Measurements from ENCODE around the gene SLC16A7. TPM values are rescaled to one million over a fixed set of nuclear protein-coding genes. Genes with fewer than 3 reads are reported as not detected.
"Not testable (repeated sequence)": the region's sequence is repeated elsewhere in the genome, so short reads cannot be mapped to it uniquely, and the experiment has no call there.

SLC16A7 gene
- total RNA-seq, 1 experiment from 2014 or later, result 21.9 TPM

DNA sequence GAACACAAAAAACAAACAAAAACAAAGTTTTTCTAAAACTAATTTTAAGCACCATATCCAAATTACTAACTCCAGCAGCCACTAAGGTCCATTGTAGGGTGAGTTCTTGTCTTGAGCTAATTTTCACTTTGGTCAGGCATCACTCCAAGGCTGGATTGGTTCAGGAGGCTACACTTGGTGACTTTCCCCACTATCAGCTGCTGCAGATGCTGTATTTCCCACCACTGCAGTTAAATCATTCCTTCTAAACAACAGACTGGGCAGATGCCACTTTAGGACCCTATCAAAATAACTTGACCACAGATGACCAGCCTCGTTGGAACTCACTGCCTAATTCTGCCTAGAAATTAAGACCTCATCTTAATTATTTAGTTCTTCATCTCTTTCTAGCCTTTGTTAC, 140.5 kb downstream of the SLC16A7 start:
- no peak for DNase-seq (ENCODE audit: low spot score)

DNA sequence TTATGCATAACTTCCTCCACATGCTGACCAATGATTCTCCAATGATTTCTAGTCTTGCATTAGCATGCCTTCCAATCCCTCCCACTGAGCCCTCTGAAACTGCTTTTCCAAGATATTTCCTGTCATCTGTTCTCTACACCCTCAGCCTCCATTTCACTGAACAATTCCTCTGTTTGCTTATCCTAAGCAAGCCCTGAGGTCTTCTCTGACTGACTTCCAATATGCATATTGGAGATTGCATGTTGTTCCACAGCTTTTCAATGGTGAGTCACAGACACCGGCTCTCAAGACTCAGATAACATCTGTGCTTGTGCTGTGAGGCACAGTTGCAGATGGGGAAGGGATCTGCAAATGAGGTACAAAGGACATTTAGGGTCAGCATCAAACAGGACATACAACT, 141.0 kb downstream of the SLC16A7 start:
- DNase-seq (ENCODE audit: low spot score), result peak; percentile 62

DNA sequence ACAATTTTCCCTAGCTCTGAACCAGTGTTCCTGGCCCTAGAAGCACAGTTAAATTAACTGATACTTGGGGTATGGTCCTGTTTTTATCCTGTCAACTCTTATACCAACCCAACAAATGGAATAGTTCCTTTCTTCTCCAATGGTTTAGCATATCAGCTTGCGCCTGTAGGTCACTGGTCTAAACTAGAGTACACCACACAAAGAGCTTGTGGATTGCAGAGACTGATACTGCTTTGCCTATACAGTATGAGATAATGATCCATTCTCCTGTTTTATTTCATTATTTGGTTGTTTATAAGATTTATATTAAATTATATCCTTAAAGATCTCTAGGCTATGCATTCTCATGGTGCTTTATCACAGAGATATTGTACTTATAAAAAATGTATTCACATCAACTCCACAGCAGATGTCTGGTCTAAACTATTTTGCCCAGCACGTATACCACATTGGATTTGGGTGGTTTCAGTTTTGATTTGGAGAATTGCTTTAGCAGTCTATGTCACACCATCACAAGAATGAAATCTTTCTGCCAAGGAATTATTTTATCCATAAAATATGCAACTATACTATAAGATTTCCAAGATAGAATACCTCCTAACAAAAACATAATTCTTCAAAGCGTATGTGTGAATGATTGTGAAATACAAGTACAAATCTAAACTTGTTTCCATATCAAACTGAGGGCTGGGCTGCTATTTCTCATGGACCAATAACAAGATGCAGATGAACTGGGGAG, 142.1 kb downstream of the SLC16A7 start:
- no peak for DNase-seq (ENCODE audit: low spot score)

DNA sequence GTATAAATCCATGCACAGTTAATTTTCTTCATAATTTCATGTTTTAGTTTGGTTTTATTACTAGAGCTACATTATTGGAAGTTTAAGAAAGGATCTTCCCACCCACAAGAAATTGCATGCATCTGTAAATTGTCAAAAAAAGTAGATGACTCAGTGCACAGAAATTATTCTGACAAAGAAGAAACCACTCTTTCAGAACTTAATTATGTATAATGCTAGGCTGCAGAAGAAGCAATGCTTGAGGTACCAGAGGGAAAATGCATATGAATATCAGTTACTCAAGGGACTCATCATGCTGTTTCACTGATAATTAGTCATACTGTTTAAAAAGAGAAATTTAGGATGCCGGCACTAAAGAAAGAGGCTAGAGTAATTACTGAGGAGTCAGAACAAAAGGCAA, 147.0 kb downstream of the SLC16A7 start:
- no peak for DNase-seq (ENCODE audit: low spot score)

DNA sequence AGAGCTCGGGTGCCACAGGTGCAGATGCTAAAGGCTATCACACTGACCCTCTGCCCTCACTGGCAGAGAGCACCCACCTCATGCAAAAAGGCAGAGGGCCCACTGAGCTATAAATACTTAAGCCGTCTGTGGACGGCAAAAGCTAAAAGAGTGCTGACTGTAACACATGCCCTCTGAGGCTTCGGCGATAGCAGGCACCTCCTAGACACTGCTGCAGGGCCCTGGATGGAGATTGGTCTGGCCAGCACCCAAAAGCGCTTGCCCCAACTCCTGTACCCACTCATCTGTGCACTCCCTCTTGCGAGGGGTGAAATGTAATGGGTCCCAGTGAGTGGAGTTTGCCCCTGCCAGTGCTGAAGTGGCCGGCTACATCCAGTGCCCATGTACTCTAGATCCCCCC, 148.7 kb downstream of the SLC16A7 start:
- DNase-seq (ENCODE audit: low spot score), result no peak

DNA sequence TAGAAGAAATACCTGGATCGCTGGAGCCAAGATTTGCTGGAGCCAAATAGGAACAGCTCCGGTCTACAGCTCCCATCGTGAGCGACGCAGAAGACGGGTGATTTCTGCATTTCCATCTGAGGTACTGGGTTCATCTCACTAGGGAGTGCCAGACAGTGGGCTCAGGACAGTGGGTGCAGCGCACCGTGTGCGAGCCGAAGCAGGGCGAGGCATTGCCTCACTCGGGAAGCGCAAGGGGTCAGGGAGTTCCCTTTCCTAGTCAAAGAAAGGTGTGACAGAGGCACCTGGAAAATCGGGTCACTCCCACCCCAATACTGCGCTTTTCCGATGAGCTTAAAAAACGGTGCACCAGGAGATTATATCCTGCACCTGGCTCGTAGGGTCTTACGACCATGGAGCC, 155.3 kb downstream of the SLC16A7 start:
- DNase-seq (ENCODE audit: low spot score), result not testable (repeated sequence)

DNA sequence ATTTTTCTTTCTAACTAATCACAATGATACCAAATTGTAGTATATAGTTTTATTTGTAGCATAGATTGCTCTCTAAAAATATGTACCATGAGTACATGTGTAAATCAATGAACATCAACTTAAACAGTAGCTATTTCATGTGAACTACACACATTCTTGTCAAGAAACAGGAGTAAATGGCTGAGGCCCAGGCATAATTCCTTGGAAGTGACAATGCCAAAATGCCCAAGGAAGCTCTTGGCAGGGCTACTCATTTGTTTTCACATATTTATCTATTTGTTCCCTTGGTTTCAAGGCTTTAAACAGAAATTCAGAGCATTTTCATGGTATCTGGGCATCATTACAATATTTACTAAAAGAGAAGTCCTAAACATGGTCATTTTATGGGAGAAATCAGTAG, 165.7 kb downstream of the SLC16A7 start:
- DNase-seq (ENCODE audit: low spot score), result no peak

DNA sequence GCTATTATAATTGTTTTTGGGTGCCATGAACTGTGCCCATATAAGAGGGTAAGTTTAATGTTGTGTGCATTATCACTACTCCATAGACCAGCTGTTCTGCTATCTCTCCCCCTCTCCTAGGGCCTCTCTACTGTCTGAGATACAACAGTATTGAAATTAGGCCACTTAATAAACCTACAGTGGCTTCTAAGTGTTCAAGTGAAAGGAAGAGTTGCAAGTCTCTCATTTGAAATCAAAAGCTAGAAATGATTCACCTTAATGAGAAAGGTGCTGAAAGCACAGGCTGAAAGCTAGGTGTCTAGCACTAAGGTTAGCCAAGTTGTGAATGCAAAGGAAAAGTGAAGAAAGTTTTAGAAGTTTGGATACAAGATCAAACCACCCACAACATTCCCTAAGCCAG, 168.0 kb downstream of the SLC16A7 start:
- no peak for DNase-seq (ENCODE audit: low spot score)

DNA sequence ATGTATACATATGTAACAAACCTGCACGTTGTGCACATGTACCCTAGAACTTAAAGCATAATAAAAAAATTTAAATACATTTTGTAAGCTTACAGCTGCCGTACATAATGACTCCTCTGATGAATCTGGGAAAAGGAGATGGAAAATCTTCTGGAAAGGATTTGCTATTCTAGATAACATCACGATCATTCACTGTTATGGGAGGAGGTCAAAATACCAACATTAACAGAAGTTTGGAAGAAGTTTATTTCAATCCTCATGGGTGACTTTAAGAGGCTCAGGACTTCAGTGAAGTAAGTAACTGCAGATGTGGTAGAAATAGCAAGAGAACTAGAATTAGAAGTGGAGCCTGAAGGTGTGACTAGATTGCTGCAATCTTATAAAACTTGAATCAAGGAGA, 172.2 kb downstream of the SLC16A7 start:
- DNase-seq (ENCODE audit: low spot score), result no peak

DNA sequence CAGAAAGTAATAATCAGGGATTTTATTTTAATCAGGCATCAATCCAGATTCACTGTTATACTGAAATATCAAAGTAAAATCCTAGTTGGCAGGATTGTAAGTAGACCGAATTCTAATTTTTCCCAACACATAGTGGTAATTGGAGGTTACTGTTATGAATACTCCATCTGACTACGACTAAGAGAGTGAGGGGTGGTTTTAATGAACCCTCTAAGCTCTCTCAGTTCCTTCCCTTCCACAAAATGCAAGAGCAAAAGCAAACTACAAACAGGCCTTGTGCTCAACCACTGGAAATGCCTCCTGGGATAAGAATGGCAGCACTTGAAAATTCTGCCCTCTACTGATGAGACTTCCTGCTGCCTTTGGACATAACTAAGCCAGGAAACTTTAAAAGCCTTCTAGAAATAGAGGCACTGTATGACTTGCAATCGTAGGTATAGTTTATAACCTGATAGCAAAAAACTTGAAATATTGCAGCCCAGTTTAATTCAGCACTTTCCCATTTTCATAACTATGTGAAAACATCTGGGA, 184.8 kb downstream of the SLC16A7 start:
- peak; percentile 39 for DNase-seq (ENCODE audit: low spot score)

DNA sequence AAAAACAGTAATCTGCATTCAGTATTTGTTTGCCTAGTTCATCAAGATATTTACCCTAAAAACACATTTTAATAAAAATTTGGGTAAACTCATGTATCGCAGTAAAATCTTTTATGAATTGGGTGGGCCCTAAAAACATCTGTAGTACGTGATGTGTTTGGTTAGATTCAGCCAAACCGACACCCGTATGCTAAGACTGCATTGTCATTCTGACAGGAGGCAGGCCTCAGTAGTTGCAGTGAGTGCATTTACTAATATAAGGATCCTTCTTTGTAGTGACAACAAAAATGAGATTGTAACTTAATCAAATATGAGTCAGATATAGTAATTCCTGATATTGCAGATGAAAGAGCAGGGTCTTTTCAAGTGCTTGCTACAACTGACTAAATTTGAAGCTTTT, 191.8 kb downstream of the SLC16A7 start:
- no peak for DNase-seq (ENCODE audit: low spot score)

DNA sequence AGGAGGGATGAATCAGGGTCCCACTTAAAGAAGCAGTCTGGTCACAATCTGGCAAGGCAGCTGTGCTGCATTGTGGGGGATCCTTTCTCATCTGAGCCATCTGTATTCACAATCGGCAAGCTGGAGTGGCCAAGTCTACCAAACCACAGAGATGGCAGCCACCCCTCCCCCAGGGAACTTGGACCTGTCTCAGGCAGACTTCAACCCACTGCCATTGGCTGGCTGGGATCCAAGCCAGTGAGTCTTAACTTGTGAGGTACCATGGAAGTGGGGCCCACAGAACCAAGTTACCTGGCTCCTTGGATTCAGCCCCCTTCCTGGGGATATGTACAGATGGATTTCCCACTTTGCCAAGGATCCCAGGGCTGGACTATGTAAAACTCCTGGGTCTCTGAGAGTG, 196.8 kb downstream of the SLC16A7 start:
- DNase-seq (ENCODE audit: low spot score), result no peak

DNA sequence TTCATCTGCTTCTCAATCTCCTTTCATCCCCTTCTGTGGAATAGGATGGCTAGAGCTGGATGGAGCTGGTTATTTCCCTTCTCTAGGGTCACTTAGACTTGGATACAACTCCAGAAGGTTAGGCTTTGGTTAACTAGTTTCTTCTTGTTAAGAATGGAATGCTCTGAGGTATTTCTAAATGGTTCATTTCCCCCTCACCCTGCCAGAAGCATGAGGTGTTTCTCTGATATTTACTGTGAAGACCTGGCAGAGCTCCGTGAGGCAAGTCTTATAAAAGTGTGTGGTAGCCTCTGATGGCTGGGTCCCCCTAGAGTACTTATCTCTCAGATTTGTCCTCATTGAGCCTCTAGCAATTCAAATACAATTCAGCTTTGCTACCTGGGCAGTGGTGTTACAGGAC, 207.9 kb downstream of the SLC16A7 start:
- DNase-seq (ENCODE audit: low spot score), result peak; percentile 12

DNA sequence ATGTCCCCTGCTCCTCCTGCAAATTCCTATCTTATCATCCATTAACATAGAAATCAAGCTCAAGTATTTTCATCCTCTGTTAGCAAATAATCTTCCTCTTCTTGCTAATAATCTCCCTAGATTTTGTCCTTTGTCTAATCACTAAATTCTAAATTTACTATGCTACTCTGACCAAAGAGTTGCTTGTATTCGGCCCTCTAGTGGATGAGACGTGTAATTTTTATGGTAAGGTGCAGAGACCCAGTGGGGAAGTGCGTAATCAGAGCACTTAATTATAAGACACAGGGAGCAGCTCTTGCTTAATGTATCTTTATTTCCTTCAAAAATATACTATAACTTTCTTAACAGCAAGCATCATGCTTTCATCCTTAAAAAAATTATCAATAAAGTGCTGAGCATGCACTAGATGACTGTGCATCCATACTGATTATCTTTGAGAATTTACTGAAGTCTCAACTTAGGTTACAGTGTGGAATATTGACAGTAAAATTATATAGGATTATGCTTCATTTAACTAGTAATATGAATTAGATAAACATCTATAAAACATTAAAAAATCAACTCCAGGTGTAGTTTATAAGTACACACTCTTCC, 212.6 kb downstream of the SLC16A7 start:
- DNase-seq (ENCODE audit: low spot score), result no peak

DNA sequence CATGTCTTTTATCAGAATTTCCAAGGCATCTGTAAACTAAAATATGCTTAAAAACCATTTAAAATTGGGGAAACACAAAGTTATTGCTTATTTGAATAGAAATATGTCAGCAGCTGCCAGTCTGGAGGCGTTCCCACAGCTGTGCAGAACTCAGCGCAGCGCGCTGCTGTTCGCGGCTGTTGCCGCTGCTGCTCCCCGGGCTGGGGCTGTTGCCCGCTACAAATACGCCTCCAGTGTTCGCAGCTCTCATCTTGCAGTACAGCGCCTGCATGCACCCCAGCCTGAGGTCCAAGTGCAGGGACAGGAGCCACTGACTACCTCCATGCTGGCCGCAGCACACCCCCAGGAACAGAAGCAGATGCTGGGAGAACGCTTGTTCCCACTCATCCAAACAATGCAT, 216.2 kb downstream of the SLC16A7 start:
- DNase-seq (ENCODE audit: low spot score), result no peak

DNA sequence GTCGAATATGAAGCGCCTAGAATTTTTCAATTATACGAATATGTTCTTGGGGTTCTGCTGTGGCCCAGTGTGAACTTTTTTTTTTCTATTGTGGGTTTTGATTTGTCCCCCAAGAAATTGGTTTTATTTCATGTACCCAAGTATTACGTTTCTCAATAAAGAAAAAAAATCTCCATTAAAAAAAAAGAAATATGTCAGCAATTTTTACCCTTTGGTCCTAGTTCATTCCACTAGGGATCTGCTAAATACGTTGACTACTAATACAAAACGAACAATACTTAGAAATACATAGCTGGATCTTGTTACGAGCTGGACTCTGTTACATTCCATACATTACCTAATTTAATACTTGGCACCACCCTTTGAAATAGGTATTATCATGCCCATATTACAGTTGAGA, 216.9 kb downstream of the SLC16A7 start:
- DNase-seq (ENCODE audit: low spot score), result no peak

DNA sequence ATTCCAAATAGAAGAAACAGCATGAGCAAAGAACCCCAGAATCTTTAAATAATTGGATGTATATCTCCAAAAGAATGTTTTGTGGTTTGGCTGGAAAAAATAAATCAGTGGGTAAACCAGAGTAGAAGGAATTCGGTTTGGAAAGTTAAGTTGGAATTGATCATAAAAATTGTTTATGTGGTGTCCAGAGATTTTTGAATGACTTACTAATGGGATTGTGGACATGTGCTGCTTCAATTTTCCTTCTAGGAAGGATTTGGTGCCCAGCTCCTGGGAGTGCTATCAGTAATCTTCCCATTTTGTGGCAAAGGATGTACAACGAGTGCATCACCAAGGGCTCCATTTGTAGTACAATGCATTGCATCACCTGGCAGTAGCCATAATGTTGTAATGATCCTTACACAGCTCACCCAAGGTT, 224.8 kb downstream of the SLC16A7 start:
- no peak for DNase-seq (ENCODE audit: low spot score)

DNA sequence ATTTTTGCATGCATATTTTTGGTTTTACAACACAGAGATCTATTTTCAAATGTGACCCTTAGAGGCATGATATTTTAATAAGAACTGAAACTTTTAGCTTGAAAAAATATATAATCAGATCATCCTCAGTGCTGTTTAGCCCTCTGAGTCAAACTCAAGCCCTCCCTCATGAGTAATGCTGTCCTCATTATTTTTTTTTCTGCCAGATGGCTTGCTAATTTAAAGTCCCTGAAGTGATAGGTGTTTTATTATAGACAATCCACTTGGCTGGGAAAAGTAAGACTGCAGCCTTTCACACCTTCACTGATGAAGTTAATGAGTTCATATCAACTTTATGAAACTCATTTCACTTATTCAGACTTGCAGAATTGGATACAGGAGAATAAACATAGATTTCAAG, 227.7 kb downstream of the SLC16A7 start:
- no peak for DNase-seq (ENCODE audit: low spot score)

DNA sequence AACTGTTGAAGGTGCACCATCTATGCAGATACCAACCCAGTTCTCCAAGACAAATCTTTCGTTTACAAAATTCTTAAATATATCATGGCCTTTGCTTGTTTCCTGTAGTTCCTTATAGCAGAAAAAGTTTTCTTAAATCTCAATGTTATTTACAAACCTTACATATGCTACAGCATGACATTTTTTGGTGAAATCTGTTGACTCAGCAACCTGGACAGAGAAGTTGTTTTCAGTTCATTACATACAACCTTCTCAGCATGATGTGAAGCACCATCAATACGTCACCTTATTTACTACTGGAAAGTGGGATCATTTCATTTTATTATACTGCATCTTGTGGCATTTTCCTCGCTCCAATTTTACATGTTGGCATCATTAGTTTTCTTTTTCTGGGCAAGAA, 231.9 kb downstream of the SLC16A7 start:
- DNase-seq (ENCODE audit: low spot score), result no peak

DNA sequence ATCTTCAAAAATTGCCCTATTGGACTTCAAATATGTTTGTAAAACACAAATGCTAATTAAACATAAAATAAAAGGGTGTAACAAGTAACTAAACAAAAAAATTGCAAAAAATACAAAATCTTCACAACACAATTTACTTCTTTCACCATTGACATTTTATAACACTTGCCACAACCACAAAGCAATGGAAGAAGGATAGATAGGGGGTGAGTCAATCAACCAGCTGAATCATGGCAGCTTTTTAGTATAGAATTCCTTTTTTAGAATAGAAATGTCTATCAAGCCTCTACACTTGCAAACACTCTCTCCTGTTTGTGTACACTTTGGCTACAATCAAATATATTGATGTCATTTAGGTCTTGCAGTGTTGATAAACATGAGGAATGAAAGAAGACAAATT, 232.7 kb downstream of the SLC16A7 start:
- no peak for DNase-seq (ENCODE audit: low spot score)

DNA sequence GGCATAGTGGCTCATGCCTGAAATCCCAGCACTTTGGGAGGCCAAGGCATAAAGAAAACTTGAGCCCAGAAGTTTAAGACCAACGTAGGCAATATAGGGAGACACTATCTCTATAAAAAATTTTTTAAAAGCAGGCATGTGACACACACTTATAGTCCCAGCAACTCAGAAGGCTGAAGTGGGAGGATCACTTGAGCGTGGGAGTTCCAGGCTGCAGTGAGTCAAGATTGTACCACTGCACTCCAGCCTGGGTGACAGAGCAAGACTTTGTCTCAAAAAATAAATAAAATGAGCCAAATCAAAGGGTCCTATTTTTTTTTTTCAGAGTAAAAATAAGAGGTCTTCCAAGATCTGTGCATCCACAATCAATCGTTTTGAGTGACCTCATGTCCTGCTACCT, 237.6 kb downstream of the SLC16A7 start:
- no peak for DNase-seq (ENCODE audit: low spot score)

DNA sequence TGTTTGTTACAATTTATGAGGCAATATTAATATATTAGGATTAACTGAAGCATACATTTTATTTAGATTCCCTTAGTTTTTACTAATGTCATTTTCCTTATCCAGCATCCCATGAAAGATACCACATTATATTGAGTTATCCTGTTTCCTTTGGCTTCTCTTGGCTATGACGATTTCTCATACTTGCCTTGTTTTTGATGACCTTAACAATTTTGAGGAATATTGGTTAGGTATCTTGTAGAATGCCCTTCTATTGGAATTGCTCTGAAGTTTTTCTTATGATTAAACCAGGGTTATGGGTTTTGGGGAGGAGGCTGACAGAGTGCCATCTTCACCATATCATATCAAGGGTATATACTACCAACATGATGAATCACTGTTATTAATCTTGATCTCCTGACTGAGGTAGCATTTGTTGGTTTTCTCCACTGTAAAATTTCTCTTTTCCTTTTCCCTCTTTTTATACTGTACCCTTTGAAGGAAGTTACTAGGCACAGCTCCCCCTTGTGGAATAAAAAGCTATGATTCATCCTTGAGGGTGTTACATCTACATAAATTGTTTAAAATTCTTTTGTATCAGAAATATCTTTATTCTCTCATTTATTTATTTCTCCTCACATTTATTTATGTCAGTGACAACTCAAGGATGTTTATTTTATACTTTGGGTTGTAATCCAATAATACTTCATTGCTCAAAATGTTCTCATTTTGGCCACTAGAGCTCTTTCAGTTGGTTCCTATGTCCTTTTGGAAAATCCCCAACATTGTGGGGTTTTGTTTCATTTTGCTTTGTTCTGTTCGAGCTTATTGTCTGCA, 239.0 kb downstream of the SLC16A7 start:
- peak; percentile 21 for DNase-seq (ENCODE audit: low spot score)
